ENCODE measurements around the gene NAPA.

Gene NAPA

GRCh38 chr19:47492137-47492533 lies 22.7 kb downstream of the NAPA start:
- no peaks in the 10 kb centered on the region for H3K27me3 ChIP-seq (ENCODE audit: insufficient read depth, low read depth, severe bottlenecking)
- DNase-seq: no peak
- TF ChIP-seq, protein P1, sequence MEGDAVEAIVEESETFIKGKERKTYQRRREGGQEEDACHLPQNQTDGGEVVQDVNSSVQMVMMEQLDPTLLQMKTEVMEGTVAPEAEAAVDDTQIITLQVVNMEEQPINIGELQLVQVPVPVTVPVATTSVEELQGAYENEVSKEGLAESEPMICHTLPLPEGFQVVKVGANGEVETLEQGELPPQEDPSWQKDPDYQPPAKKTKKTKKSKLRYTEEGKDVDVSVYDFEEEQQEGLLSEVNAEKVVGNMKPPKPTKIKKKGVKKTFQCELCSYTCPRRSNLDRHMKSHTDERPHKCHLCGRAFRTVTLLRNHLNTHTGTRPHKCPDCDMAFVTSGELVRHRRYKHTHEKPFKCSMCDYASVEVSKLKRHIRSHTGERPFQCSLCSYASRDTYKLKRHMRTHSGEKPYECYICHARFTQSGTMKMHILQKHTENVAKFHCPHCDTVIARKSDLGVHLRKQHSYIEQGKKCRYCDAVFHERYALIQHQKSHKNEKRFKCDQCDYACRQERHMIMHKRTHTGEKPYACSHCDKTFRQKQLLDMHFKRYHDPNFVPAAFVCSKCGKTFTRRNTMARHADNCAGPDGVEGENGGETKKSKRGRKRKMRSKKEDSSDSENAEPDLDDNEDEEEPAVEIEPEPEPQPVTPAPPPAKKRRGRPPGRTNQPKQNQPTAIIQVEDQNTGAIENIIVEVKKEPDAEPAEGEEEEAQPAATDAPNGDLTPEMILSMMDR (IDR thresholded peaks at IDR 0.05; ENCODE audit: low read depth, low read length): no peak
- peaks cover 80% of the 10 kb centered on the region for H3K36me3 ChIP-seq
- no peaks in the 10 kb centered on the region for H3K9me3 ChIP-seq (ENCODE audit: severe bottlenecking)
- no peak overlapping the region for H3K4me3 ChIP-seq (ENCODE audit: low read depth, low read length)
- no peak overlapping the region for H3K27ac ChIP-seq

DNA sequence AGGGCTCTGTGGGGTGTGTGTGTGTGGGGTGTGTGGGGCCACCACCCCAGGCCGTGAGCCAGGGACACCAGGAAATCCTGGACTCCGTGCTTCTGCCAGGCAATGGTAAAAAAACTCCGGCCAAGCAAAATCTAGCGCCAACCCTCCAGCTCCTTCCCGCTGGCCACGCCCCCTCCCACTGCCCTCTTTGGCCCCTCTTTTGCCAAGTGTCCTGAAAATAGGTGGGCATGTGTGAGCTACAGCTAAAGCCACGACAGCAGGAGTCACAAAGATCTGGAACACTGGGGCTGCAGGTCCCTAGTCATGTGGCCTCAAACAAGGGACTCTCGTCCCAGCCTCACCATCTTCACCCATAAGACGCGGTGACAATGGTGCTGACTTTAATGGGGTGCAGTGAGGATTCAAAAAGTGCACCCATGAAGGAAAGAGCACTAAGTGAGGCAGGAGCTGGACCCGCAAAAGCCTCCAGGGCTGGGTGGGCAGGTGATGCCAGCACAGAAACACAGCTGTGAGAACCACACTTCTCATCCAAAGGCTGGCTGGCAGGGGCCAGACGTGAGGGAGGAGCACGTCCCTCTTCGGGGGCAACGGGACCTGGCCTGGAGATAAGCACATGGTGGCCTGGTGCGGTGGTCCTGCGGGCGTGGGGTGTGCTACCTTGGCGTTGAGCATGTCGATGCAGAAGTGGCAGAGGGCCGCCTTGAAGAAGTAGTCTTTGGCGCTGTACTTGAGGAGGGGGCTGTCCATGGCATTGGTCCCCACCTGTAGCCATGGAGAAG lies 23.3 kb downstream of the NAPA start:
- Histone ChIP-seq H3K27ac (peak overlapping the region; percentile 21; the same call in 1 of the 2 replicates), H3K27me3 (ENCODE audit: insufficient read depth, low read depth, severe bottlenecking) (no peaks in the 10 kb centered on the region), H3K4me3 (ENCODE audit: low read depth, low read length) (no peak overlapping the region), H3K36me3 (peaks cover 78% of the 10 kb centered on the region), H3K9me3 (ENCODE audit: severe bottlenecking) (no peaks in the 10 kb centered on the region)
- TF ChIP-seq, protein P1 (IDR thresholded peaks at IDR 0.05; ENCODE audit: low read depth, low read length): no peak
- DNase-seq: no peak

DNA sequence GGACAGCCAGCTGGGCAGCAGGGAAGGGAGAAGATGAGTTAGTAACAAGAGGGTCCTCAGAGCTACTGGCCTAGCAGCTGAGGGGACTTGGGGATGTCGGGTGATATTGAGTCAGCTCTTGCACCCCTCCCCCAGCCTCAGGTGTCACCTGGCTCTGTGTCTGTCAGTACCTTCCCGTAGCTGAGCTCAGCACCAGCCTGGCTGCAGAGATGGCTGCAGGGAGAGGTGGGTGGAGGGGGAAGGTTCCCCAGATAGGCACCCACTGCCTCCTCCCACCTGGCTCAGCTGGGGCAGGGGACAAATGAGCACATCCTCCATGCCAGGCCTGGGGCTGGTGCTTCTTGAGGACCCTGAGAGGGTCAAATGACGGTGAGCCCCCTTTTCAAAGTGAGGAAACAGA lies 24.0 kb downstream of the NAPA start:
- DNase-seq: no peak
- Histone ChIP-seq H3K4me3 (ENCODE audit: low read depth, low read length) (no peak overlapping the region), H3K27ac (peak overlapping the region; percentile 21; the same call in 1 of the 2 replicates), H3K9me3 (ENCODE audit: severe bottlenecking) (no peaks in the 10 kb centered on the region), H3K27me3 (ENCODE audit: insufficient read depth, low read depth, severe bottlenecking) (no peaks in the 10 kb centered on the region), H3K36me3 (peaks cover 75% of the 10 kb centered on the region)
- TF ChIP-seq, protein P1 (IDR thresholded peaks at IDR 0.05; ENCODE audit: low read depth, low read length): no peak

DNA sequence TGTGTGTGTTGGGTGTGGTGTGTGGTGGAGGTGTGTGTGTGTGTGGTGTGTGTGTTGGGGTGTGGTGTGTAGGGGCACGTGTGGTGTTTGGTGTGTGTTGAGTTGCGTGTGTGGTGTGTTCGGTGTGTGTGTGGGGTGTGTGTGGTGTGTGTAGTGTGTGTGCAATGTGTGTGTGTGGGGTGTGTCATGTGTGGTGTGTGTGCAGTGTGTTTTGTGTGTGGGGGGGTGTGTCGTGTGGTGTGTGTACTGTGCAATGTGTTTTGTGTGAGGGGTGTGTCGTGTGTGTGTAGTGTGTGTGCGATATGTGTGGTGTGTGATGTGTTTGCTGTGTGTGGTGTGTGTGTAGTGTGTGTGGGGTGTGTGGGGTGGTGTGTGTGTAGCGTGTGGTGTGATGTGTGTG lies 24.8 kb downstream of the NAPA start:
- Histone ChIP-seq H3K27ac (no peak overlapping the region), H3K36me3 (peaks cover 82% of the 10 kb centered on the region), H3K27me3 (ENCODE audit: insufficient read depth, low read depth, severe bottlenecking) (no peaks in the 10 kb centered on the region), H3K9me3 (ENCODE audit: severe bottlenecking) (no peaks in the 10 kb centered on the region), H3K4me3 (ENCODE audit: low read depth, low read length) (no peak overlapping the region)
- no peak for DNase-seq
- TF ChIP-seq, protein P1 (IDR thresholded peaks at IDR 0.05; ENCODE audit: low read depth, low read length): no peak

- TF ChIP-seq, protein P1 (IDR thresholded peaks at IDR 0.05; ENCODE audit: low read depth, low read length): no peak
- Histone ChIP-seq H3K36me3 (peaks cover 82% of the 10 kb centered on the region), H3K27me3 (ENCODE audit: insufficient read depth, low read depth, severe bottlenecking) (no peaks in the 10 kb centered on the region), H3K9me3 (ENCODE audit: severe bottlenecking) (no peaks in the 10 kb centered on the region), H3K27ac (no peak overlapping the region; the same call in 1 of the 2 replicates), H3K4me3 (ENCODE audit: low read depth, low read length) (no peak overlapping the region)
- no peak for DNase-seq
Observed at GRCh38 chr19:47489072-47489914, 25.6 kb downstream of the NAPA start.
